Activated T-cell treated with anti-CD3 and anti-CD28 coated beads for 24 hours (primary cell): ENCODE measurements around the gene PIEZO1.
"Not testable (repeated sequence)": the region's sequence is repeated elsewhere in the genome, so short reads cannot be mapped to it uniquely, and the experiment has no call there.

Experiments
- DNase-seq: peaks from one replicate; pipeline ENCODE4 v3.0.0-alpha.2; 2020; ENCODE audit warnings: low read depth

The PIEZO1 gene

GRCh38 chr16:88672776-88673175 lies 112.2 kb downstream of the PIEZO1 start:
- DNase-seq: no peak

- DNase-seq: no peak
These were observed 113.2 kb downstream of the PIEZO1 start for GRCh38 chr16:88671806-88672205.

- DNase-seq: no peak
These were observed 115.0 kb downstream of the PIEZO1 start for GRCh38 chr16:88669980-88670379.

GRCh38 chr16:88669493-88669892 lies 115.5 kb downstream of the PIEZO1 start:
- not testable (repeated sequence) for DNase-seq

GRCh38 chr16:88667461-88667860 lies 117.6 kb downstream of the PIEZO1 start:
- DNase-seq: no peak

GRCh38 chr16:88665570-88665969 lies 119.5 kb downstream of the PIEZO1 start:
- no peak for DNase-seq
